IMR-90 (cell line): ENCODE data around the gene KMT2C.

Experiments used
- CHD1 ChIP-seq: IDR thresholded peaks from 2 replicates; pipeline ENCODE4 v1.6.1; 2012; ENCODE audit warnings: low read depth, low read length, improper control_type of control experiment
- CTCF ChIP-seq: conservative IDR thresholded peaks from 2 replicates; pipeline ENCODE4 v1.5.1; 2012; ENCODE audit warnings: mild to moderate bottlenecking, low read depth, low read length, improper control_type of control experiment
- ELK1 ChIP-seq: fragments of 150-350 bp; IDR thresholded peaks from 2 replicates; pipeline ENCODE4 v1.6.1; 2016; ENCODE audit warnings: low read depth, mild to moderate bottlenecking, low read length, moderate library complexity, borderline replicate concordance
- MAFK ChIP-seq: IDR thresholded peaks from 2 replicates; pipeline ENCODE4 v1.6.1; 2012; ENCODE audit warnings: low read depth, low read length, improper control_type of control experiment
- POLR2A ChIP-seq: IDR thresholded peaks from 2 replicates; pipeline ENCODE4 v1.6.1; 2012; ENCODE audit warnings: mild to moderate bottlenecking, low read depth, low read length
- SMC3 ChIP-seq: fragments of 150-350 bp; IDR thresholded peaks from 2 replicates; pipeline ENCODE4 v1.6.1; 2016; ENCODE audit warnings: low read depth, mild to moderate bottlenecking, antibody characterized with exemption, low read length, moderate library complexity

GRCh38 chr7:152095771-152096170, 340.0 kb downstream of the KMT2C start:
- TF ChIP-seq CTCF (no peak), ELK1 (no peak), POLR2A (no peak), MAFK (no peak), CHD1 (no peak), SMC3 (no peak)
